ENCODE measurements around the gene CBARP. TPM values are rescaled to one million over a fixed set of nuclear protein-coding genes. Genes with fewer than 3 reads are reported as not detected.

Gene CBARP
- total and polyA plus RNA-seq, 2 of the 13 experiments (the other 11 are each of a cell fraction or from before 2014, with no cell fraction given), result 1.2 to 1.4 TPM

- peaks cover 16% of the 10 kb centered on the region; the same call in 1 of the 2 replicates for H4K20me1 ChIP-seq (ENCODE audit: insufficient read depth, low read length)
- no peak for FAIRE-seq
- ChIA-PET POLR2A (interaction anchor here (1.3 to 12.8 kb wide), 5 partner anchors 8 to 24 kb away, joined by 4 to 668 read pairs (median 9); partner anchors contain the start of genes ATP5F1D, FAM174C and MIDN), CTCF (ENCODE audit: low intra/inter-chr PET ratio, low total read pairs) (no interaction called here)
- ATAC-seq, result no peak
- in situ Hi-C loops (cut with HindIII; ENCODE audit: extremely low pct_ligation_motif_present, low pct_unique_long_range_greater_than_20kb) (no loop called here), intact Hi-C loops (cut with micrococcal nuclease; ENCODE audit: unreplicated experiment) (no loop called here)
- peaks cover 3% of the 10 kb centered on the region for H3K79me2 ChIP-seq (ENCODE audit: insufficient read depth, low read length)
- H3K36me3 ChIP-seq (replicated peaks in 1 of 2; ENCODE audit: control insufficient read depth in 1 of 2, insufficient read depth in 2 of 2, low read length in 2 of 2), result 0 out of 5 replicates have a peak, but pooled peaks cover 0 to 5% of the 10 kb centered on the region in 2 experiments
- H3K4me1 ChIP-seq (ENCODE audit: insufficient read depth, low read length), result peaks cover 73% of the 10 kb centered on the region
- H3K4me2 ChIP-seq (ENCODE audit: low read depth, low read length), result peak overlapping the region; percentile 98
- H3K9me3 ChIP-seq (ENCODE audit: low read length), result no peaks in the 10 kb centered on the region
- no peak for DNase-seq (ENCODE audit: low spot score)
- peak overlapping the region; percentile 71 to 81 (median 80); a peak in 5 of 6 replicates for H3K4me3 ChIP-seq (replicated peaks in 1 of 3; ENCODE audit: insufficient read depth in 1 of 3, low read depth in 2 of 3, low read length in 3 of 3)
- 8% methylated on average over 16 of the region's 21 CpGs for WGBS (ENCODE audit: low lambda C conversion rate)
- no peak overlapping the region for H2AFZ ChIP-seq (ENCODE audit: low read length)
- H3K9ac ChIP-seq (ENCODE audit: insufficient read depth, low read depth, low read length), result peak overlapping the region; percentile 78
- no peaks in the 10 kb centered on the region for H3K27me3 ChIP-seq (ENCODE audit: control insufficient read depth in 1 of 2, insufficient read depth in 2 of 2, low read length in 2 of 2)
- no TSS peak for BruUV-seq (replicated peaks)
- peak overlapping the region; percentile 81 for H3K27ac ChIP-seq (ENCODE audit: extremely low read length, insufficient read depth, low read length)
- TF ChIP-seq ZNF770 (CRISPR knock-in tag; IDR thresholded peaks at IDR 0.05) (0 out of 2 replicates have a peak, but pooled peaks have one; percentile 12), ZFP41 (CRISPR knock-in tag; IDR thresholded peaks at IDR 0.05; ENCODE audit: borderline replicate concordance) (no peak), HOXA3 (CRISPR knock-in tag; IDR thresholded peaks at IDR 0.05) (no peak), ZBTB1 (CRISPR knock-in tag; IDR thresholded peaks at IDR 0.05; ENCODE audit: borderline replicate concordance) (no peak), PRPF4 (IDR thresholded peaks at IDR 0.05; ENCODE audit: low read depth, low read length, poor library complexity, severe bottlenecking) (no peak), ZNF788 (CRISPR knock-in tag; IDR thresholded peaks at IDR 0.05; ENCODE audit: borderline replicate concordance) (no peak; the same call in 1 of the 2 replicates), HNF4G (IDR thresholded peaks at IDR 0.05; ENCODE audit: borderline replicate concordance, low read depth, low read length) (no peak), HNF4G (CRISPR knock-in tag; IDR thresholded peaks at IDR 0.05; ENCODE audit: borderline replicate concordance, low read depth) (no peak), SNAPC4 (CRISPR knock-in tag; IDR thresholded peaks at IDR 0.05) (no peak), ZNF605 (CRISPR knock-in tag; IDR thresholded peaks at IDR 0.05) (no peak), KDM6A (CRISPR knock-in tag; IDR thresholded peaks at IDR 0.05; ENCODE audit: low read depth) (no peak), FOXM1 (CRISPR knock-in tag; IDR thresholded peaks at IDR 0.05) (no peak), ZBTB14 (CRISPR knock-in tag; IDR thresholded peaks at IDR 0.05) (no peak), SUZ12 (IDR thresholded peaks at IDR 0.05; ENCODE audit: low read depth, low read length) (no peak), THAP7 (CRISPR knock-in tag; IDR thresholded peaks at IDR 0.05) (no peak)
Measured at GRCh38 chr19:1262623-1263123, 24.9 kb upstream of the CBARP start.
